Measurements from ENCODE around the gene STXBP6.
"Not testable (repeated sequence)": the region's sequence is repeated elsewhere in the genome, so short reads cannot be mapped to it uniquely, and the experiment has no call there.

Gene STXBP6

DNA sequence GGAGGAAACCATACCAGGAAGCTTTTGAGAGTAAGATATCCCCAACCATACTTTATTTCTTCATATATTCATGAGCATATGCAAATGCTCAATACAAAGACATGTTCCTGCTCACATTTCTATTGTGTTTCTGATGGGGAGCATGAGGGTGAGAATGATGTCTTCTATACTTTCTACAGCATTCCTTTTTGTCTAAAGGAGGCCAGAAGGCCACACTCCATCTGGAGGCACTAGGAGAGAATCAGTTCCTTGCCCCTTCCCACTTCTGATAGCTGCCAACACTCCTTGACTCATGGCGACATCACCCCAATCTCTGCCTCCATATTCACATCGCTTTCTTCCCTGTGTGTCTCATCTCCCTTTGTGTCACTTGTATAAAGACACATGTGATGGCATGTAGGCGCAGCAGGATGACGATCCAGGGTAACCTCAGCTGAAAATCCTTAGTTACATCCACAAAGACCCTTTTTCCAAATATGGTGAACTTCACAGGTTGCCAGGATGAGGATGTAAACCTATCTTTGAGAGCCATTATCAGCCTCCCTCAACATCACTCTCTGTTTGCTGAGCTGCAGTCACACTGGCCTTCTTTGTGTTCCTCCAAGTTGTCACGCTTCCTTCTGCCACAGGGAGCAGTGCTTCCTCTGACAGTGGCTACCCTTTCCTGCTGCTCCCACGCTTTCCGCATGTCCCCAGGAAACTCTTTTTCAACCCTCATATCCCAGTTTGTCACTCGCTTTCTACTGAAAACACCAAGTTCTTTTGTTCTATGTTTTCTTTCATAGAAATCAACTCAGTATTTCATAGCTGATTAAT lies 96.9 kb downstream of the STXBP6 start:
- DNase-seq = no peak

DNA sequence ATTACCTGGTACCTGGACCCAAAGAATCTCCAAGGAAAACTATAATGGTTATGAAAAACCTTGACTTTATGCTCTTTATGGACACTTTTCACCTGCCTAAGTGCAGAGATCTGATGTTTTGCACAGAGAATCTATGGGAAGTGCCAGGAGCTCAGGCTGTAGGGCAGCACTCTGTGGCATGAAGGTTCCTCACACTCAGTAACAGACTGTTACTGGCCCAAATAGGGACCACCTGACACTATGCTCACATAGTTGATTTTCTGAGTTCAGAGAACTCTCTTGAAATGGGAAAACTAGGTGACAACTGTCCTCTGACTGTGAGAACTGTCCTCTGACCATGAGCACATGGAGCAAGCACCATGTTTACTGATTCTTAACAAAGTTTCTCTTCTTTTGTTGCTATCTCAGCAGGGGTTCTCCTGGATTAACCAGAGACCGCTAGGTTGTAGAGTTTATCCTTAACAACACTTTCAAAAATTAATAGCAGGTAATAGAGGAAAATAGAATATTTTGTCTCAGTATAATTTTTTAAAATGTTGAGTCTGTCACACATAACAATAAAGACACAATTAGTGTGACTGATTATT lies 101.6 kb downstream of the STXBP6 start:
- DNase-seq = no peak

DNA sequence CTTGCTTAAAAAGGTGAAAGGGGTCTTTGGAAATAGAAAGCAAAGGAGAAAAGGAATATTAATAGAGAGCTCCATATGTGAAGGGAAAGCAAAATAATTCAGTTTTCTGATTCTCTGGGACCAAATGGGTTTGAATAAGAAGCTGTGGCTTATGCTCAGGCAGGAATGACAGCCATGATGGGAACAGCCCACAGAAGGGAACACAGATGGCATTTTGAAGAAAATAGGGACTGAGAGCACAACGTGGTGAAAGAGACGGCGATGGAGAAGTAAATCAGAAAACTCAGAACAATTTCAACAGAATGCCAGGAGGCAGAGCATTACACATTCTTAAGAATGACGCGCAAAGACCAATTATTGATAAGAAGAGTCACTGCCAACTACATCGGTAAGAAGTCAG lies 102.8 kb downstream of the STXBP6 start:
- DNase-seq = no peak

DNA sequence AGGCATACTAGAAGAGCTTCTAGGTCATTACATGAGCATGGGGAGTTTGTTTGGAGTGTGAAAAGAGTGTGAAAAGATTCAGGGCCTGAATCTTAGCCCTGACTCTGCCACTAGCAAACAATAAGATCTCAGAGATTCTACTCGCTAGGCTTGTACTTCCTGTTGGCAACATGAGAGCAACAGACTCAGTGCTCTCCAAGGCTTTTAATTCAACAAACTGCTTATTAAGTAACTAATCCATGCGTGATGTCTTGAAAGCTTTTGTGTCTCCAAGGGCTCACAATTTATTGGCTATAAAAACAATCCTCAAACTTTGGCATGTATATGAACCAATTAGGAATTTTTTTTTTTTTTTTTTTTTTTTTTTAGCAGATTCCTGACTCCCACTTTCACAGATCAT lies 105.1 kb downstream of the STXBP6 start:
- DNase-seq = no peak

DNA sequence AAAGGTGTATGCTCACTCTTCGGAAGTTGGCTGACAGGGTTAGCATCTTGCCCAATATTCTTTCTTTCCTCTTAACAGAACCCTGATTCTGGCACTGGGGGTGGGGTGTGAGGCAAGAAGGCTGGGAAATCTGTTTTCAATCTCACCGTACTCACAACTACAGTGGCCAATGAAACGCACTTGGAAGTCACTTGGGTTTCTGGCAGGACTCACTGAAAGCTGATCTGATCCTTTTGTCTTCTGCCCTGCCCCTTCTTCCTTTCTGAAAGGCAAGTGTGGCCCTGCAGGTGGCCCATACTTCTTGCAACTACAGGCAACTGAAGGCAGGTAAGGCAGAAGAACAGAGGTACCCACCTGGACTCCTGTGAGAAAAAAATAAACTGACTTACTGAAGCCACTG lies 106.9 kb downstream of the STXBP6 start:
- no peak for DNase-seq

DNA sequence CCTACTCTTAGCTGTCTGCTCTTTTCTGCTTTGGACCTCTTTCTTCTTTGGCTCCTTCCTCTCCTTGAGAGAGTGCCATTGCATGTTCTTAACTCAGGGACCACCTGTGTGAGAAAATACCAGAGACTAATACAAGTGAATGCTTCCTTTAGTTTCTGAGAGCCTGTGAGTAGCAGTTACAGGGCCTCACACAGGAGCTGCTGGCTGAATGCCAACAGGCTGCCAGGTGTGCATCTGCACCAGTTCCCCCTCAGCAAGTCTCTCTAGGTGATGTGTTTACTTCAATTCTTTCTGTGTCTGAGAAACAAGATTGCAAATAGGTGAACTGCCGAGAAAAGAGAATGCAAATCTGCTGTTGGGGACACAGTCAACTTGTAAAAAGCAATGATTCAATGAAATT lies 108.2 kb downstream of the STXBP6 start:
- DNase-seq = no peak

DNA sequence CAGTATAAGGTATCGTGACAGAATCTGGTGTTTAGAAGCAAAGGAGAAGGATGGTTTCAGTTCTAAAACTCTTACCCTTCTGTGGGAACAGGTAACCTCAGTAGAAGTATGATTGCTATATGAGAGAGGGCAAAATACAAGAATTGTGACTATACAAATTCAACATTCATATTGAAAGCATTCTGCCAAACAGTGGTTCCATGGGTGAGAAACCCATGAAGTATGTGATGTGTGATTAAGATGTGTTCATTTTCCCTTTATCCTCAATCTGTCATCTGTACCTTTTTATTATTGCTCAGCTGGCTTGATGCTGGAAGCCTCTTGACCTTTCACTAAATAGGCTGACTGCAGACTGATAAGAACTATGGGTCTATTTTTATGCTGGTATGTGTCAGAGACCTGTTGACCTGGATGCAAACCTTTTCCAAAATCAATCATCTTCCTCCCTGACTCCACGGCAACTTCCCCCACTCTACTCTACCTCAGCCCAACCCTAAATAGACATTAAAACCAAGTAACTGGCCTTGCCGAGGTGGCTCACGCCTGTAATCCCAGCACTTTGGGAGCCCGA lies 109.6 kb downstream of the STXBP6 start:
- no peak for DNase-seq

DNA sequence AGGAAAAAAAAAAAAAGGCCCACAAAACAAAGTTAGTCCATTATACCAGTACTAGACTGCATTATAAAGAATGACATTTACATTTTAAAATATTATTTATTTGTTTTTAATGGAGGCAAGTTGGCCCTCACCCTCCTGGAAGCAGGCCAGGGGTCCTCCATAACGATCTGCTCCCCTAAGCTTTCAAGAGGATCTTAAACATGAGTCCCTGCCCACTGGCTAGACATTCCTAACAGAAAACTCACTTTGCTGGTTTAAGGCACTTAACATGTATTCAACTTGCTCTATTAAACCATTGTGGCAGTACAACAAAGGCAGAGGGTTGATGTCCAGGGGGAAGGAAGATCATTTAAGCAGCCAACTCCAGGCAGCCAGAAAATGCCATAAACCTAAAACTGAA lies 111.4 kb downstream of the STXBP6 start:
- DNase-seq = no peak

DNA sequence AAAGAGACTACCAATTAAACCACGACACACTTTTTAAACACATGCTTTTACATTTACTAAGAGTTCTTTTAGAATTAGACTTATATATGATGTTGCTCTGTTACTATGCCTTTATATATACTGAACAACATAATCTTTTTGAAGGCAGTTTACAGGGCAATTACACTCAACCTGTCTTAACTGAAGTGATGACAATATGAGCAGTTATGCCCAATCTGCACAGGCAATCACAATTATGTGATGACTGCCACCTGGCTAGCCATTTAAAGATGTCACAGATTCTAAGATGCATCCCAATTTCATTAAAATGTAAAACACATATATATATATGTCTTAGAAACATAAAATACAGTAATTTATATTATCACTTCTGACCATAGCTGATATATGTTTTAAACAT lies 112.6 kb downstream of the STXBP6 start:
- no peak for DNase-seq

DNA sequence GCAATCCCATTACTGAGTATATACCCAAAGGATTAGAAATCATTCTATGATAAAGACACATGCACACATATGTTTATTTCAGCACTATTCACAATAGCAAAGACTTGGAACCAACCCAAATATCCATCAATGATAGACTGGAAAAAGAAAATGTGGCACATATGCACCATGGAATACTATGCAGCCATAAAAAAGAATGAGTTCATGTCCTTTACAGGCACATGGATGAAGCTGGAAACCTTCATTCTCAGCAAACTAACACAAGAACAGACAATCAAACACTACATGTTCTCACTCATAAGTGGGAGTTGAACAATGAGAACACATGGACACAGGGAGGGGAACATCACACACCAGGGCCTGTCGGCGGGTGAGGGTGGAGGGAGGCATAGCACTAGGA lies 113.2 kb downstream of the STXBP6 start:
- DNase-seq = not testable (repeated sequence)

DNA sequence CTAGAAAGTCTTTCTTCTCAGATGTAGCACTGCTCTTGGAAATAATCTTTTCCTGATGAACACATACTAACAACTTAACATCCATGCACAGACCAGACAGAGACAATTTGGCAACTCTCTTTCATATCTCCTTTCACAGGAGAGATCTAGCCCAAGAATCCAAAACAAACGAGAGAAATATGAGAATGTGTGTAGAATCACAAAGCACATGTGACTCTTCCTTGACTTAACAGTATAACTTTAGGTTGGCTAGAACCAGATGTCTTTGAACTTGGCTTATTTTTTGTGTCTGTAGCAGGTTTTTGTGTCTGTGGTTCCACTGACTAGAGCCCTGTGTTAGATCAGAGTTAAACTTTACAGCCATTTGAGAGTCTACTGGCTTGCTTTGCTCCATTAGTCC lies 114.2 kb downstream of the STXBP6 start:
- DNase-seq = no peak

DNA sequence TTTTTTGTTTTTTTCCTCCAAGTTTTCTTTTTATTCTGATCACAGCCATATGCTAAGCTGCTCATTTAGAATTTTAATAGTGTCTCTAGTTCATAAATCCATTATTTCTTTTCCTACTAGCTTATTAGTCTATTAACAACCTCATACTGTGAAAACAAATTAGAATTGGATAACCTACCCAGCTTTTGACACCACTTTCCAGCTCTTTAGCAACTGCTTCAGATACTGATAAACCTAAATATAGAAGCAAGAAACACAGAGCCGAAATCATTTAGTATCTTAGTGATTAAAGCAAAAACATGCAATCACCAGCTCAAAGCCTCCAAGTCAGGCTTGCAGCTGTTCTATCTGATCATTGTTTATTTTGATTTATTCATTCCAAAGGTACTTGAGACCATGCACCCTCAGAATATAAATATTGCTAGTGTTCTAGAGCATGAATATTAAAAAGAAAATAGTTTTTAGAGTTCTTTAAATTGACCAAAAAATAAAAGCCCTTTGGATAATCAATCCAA lies 121.5 kb downstream of the STXBP6 start:
- DNase-seq = no peak

DNA sequence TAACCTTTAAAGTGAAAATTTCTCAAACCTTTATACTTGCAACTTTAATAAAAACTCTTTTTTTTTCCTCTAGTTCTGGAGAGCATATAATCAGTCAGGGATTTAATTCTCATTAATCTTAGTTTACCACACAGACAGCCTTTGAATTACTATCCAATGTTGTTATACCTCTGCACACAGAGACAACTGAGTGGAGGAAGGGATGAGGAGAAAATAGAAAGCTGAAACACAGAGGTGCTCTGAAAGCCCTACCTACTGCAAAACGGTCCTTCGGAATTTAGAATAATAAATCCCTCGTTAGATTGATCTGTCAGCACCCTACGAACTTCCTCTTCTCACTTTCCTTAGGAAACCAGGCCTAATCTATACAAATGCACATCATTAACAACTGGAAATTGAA lies 122.1 kb downstream of the STXBP6 start:
- DNase-seq = no peak

DNA sequence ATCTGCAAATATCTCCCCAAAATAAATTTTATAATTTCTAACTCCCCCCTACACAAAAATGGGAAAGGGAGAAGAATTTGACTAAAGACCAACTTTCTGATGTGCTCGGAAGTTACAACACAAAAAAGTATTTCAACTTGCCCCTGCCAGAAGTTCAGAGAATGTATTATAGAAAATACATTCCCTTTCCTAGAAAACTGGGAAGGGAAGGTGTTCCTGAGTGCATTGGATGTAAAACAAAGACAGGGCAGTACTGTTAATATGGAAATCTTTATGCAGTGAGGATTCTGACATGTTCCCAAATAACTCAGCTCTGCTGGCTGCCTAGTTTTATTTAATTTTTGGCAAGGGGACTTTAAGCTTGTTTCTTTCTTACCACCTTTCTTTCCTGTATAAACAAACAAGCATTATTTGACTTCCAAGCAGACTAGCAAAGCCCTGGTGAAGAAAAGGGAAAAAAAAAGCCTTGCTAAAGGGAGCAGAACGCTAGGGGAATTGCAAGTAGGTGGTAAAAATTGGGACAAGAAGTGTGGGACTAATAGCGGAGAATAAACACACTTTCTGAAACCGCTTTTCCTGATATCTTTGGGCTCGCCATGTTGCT lies 124.1 kb downstream of the STXBP6 start:
- no peak for DNase-seq

DNA sequence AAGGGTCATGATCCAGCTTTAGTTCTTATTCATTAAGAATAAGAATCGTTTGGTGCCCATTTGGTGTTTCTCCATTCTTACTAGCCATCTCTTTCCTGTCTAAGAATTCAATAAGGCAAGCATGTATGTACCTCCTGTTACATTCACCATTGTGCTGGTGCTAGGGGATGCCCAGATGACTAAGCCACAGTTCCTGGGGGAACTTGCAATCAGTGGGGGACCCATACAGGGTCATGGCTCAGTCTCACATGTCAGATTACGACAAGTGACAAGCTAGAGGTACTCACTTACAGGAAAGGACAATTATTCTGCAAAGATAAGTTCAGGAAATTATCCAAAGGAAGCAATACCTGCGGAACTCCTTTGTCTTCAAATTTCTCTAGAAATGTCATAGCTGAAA lies 125.4 kb downstream of the STXBP6 start:
- no peak for DNase-seq

DNA sequence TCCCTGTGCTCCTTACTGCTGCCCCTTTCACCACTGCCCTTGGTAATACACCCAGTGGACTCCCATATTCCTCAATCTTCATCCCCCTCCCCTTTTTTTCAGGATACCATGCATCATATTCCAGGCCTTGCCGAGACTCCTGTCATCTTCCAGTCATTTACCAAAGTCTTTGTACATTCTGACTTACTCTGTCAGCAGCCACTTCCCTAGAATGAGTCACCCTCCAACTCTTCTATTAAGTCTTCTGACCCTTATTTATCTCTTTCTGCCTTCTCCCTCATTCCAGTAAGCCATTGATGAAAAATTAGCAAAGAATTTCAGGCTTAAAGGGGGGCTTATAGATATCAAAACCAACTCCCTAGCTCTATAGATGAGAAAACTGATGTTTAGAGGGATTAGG lies 128.0 kb downstream of the STXBP6 start:
- DNase-seq = no peak

DNA sequence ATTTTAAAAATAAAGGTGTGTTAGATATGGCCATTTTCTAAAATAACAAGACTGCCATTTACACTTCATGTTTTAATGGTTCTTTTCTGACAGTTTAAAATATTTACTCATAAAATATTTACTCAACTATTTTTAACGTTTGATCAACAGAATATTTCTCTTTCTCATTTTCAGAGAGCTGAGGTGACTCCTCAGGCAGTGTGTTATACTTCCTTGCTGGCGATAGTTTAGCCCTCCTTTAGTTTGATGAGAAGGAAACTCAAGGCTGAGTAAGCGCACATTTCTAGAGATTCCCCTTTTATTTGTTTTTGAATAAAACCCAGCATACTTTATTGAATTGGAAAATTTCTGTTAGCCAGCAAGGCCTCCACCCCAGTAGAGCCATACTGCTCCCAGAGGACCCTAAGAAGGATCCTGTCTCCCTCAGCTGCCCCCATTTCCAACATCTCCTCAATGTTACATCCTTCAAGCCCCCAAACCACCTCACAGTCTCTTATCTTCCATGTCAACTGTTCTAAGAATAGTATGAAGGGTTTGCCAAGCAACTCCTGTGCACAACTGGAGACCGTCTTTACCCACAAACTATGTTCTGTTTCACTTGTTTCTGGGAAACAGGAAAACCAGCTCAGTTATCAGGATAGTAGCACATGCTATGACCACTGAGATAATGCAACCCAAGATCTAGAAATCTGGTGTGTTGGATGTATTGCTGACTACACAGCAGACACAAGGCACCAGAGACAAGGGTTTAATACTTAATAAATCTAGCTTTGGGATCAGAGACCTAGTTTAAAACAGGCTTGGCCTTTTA lies 129.5 kb downstream of the STXBP6 start:
- no peak for DNase-seq

DNA sequence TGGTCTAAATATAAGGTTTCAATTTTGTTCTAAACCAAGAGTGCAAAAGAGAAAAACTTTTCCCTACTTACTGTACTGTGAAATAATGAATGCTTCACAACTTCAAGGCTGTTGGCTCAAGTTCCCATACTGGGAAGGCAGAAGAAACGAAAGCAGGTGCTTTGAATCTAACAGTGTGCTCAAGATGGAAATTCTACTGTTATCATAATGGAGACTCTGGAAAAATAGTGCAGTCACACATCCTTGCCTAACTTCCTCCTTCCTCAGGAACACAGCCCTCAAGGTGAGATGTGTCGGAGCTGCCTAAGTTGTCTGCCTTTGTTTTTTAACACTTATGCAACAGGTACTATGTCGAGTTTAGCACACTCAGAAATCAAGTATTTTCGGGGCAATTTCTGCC lies 131.1 kb downstream of the STXBP6 start:
- DNase-seq = no peak

DNA sequence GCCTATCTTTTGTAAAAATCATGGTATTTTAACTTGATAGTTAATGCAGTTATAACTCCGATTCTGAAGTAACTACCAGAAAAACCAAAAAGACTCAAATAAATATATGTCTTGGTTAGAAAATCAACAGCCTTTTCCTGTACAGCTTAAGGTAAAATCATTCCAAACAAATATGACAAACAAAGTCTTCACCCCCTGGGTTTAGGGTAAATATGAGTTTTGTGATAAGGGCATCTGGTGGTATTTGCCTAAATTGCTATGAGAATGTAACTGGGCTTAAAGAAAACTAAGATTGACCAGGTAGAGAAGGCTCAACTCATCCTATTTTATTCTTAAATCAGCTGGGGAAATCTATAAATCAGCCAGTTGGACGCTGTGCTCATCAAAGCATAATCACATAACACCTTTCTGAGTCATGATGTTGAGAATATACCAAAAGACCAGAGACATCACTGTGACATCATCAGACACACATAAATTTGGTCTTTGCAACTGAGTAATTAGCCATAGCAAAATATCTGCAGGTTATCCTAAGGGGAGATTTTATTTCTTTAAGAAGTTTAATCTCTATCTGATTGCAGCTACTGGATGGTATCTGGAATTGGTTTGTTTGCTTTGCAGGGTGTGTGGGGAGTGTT lies 133.9 kb downstream of the STXBP6 start:
- no peak for DNase-seq

DNA sequence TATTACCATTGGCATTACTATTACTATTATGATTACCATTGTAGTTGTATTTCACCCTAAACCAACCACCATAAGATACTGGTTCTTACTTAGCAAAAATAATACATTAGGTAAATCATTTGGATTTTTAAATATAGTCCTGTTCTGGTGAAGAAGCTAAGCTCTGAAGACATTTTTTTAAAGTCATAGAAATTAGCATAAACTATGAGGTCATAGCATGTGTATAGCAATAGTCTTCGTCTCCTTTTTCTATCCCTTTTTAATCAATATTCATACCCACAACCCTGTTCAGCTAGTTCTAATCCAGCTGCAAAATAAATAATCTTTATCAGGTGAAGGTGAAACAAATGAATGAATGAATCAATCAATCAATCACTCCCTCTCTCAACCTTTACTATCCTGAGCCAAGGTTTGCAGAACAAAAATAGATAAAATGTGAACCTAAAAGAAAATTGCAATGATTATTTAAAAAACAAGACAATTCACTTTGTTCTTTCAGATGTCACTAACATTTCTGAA lies 134.5 kb downstream of the STXBP6 start:
- DNase-seq = no peak

DNA sequence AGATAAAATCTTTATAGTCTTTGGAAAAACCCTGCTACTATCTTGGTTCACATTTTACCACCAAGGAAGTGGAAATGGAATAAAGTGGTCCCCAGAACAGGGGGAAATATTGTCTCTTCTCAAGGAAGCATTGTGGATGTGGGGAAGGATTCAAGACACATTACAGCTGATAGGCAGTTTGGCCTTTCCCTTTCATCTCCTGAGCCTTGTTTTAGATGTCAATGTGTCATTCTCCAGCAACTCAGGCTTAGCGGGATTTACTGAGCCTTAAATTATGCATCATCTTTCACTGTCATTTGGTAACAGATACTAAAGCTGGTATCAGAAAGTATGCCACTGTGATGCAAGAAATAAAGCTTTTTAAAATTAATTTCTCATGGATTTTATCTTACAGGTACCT lies 136.2 kb downstream of the STXBP6 start:
- DNase-seq = no peak

DNA sequence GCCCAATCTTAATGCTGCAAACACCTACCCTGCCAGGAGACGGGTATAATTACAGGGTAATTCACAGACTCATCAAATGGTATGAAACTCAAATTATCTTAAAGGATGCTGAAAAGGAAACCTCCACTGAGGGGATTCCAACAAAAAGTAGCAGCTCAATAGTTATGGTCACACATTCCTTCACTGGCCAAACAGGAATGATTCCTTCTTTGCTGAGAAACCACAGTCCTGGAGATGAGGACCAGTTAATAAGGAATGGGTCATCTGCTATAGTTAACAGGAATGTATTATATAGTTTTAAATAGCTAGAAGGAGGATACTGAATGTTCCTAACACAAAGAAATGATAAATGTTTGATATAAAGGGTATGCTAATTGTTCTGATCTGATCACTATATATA lies 136.9 kb downstream of the STXBP6 start:
- no peak for DNase-seq

Data from CD4-positive, alpha-beta T cell treated with Interleukin-17A for 1 hour (primary cell).